Activated CD8-positive, alpha-beta memory T cell treated with anti-CD3 and anti-CD28 coated beads, Interleukin-2, amount 50 U/mL, for 48 hours (primary cell): ENCODE results near the gene HSPA5.
"Not testable (repeated sequence)": the region's sequence is repeated elsewhere in the genome, so short reads cannot be mapped to it uniquely, and the experiment has no call there.

Source experiments
- DNase-seq: peaks from one replicate; pipeline ENCODE4 v3.0.0-alpha.2; 2020

The HSPA5 gene

DNA sequence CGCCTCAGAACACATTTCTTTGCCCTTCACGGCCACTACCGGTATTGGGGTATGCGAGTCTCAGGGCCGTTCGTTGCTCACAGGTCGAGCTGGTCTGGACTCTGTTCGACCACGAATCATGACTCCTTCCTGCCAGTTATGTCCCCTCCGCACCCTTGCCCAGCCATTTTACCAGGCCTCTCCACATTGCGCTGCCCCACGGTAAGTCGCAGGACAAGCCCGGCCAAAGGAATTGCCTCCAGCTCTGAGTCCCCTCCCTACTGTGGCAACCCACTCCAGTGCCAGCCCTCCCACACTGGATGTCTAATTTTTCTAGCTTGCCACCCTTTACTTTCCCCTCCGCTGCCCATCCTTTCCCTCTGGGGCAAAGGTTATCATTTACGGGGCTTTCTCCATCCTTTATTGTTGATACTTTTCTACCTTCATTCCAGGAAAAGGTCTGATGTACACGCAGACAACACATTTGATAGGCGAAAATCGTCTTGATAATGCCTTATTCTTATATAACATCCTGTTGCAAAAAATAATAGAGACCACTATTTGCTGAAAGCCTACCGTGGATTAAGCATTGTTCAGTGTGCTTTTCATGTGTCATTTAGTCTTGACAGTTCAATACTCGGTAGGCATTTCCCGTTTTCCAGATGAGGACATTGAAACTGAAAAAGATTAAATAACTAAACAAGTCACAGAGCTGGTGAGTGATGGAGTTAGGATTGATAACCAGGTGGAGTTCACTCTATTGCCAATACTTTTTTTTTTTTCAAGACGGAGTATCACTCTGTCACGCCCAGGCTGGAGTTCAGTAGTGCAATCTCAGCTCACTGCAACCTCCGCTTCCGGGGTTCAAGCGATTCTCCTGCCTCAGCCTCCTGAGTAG, 958 bp upstream of the HSPA5 start:
- peak; percentile 76 for DNase-seq

DNA sequence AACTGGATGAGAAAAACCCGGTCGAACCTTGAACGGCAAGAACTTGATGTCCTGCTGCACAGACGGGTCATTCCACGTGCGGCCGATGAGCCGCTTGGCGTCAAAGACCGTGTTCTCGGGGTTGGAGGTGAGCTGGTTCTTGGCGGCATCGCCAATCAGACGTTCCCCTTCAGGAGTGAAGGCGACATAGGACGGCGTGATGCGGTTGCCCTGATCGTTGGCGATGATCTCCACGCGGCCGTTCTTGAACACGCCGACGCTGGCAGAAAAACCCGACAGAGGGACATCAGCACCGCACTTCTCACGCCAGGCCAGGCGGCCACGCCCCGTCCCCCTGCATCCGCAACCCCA, 519 bp downstream of the HSPA5 start:
- DNase-seq, result peak; percentile 74

DNA sequence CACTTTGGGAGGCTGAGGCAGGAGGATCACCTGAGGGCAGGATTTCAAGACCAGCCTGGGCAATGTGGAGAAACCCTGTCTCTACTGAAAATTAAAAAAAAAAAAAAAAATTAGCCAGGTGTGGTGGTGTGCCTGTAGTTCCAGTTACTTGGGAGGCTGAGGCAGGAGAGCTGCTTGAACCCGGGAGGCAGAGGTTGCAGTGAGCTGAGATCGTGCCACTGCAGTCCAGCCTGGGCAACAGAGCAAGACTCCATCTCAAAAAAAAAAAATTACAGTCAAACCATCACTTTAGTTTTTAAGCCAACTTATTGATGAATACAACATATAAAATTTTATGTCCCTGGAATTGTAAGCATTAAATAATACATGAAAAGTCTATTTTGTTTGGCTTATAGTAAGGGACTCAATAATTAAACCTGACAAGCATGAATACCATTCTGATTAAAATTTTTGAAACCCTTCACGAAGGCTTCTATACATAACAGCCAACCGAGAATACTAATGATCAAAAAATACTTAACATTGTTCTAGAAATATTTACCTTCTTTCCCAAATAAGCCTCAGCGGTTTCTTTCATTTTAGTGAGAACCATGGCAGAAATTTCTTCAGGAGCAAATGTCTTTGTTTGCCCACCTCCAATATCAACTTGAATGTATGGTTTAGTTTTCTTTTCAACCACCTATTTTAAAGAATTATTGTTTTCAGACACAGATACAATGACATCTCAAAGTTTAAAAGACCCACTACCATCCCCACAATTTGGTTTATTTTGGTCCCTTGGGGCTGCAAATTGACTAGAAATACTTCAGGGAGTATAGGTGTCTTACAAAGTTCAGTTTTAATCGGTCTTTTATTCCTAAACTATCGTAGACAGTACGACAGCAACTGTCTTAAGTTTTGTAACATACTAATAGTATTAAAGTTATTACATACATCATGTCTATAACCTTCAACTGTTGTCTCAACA, 1.2 kb downstream of the HSPA5 start:
- no peak for DNase-seq

DNA sequence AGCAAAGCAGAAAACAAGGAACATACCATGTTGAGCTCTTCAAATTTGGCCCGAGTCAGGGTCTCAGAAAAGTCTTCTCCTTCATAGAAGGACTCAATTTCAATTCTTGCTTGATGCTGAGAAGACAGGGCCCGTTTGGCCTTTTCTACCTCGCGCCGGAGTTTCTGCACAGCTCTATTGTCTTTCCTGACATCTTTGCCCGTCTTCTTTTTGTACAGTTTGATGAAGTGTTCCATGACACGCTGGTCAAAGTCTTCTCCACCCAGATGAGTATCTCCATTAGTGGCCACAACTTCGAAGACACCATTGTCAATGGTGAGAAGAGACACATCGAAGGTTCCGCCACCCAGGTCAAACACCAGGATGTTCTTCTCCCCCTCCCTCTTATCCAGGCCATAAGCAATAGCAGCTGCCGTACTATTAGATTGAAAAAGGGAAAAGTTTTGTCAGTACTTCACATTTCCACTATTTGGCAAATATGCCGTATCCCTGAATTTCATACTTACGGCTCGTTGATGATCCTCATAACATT, 2.2 kb downstream of the HSPA5 start:
- no peak for DNase-seq

DNA sequence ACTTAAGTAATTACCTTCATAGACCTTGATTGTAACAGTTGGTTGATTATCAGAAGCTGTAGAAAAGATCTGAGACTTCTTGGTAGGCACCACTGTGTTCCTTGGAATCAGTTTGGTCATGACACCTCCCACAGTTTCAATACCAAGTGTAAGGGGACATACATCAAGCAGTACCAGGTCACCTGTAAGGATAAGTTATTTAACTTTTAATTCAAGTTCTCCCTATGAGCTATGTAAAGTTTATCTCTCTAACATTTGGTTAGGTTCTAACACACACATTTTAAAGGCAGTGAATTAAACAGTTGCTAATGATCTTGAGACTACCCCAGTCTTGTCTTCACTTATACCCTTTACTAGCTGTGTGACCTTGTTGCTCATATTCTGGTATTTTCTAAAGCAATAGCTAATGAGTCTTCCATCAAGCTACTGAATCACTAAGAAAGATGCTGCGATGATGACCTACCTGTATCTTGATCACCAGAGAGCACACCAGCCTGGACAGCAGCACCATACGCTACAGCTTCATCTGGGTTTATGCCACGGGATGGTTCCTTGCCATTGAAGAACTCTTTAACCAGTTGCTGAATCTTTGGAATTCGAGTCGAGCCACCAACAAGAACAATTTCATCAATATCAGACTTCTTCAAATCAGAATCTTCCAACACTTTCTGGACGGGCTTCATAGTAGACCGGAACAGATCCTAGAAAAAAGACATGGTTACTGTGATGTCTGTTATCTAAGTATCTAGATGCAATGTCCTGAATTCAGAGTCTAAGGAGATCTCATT, 2.8 kb downstream of the HSPA5 start:
- DNase-seq, result no peak

DNA sequence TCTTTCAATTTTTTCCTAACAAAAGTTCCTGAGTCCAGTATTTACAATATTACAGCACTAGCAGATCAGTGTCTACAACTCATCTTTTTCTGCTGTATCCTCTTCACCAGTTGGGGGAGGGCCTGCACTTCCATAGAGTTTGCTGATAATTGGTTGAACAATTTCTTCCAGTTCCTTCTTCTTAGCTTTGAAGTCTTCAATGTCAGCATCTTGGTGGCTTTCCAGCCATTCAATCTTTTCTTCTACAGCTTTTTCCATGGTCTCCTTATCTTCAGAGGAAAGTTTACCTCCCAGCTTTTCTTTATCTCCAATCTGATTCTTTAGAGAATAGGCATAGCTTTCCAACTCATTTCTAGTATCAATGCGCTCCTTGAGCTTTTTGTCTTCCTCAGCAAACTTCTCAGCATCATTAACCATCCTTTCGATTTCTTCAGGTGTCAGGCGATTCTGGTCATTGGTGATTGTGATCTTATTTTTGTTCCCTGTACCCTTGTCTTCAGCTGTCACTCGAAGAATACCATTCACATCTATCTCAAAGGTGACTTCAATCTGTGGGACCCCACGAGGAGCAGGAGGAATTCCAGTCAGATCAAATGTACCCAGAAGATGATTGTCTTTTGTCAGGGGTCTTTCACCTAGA, 4.5 kb downstream of the HSPA5 start:
- DNase-seq, result not testable (repeated sequence)

DNA sequence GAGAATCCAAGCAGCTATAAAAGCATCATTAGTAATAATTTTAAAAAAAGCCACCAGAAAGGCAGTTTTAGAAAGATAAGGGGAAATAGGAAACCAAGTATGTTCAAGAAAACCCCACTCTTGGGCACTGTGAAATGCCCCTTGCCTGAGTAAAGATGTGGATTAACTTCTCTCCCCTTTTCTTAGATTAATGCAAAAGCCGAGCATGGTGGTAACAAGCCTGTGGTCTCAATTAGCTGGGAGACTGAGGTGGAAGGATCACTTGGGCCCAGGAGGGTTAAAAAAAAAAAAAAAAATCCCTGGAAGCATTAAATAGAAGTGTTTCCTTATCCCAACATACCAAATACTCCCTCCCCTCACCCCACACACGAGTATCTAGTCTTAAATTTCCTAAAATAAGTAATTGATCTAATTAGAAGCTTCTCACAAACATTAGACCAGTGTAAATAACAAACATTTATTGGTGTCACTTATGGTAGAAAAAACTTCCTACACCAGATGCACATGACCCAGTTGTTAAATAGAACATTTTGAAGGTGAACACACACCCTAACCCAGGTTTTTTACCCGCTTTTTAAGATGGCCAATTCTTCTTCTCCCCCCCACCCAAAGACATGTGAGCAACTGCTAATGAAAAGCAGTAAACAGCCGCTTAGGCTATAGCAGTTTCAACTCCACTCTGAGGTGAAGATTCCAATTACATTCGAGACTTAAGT, 5.2 kb downstream of the HSPA5 start:
- no peak for DNase-seq

DNA sequence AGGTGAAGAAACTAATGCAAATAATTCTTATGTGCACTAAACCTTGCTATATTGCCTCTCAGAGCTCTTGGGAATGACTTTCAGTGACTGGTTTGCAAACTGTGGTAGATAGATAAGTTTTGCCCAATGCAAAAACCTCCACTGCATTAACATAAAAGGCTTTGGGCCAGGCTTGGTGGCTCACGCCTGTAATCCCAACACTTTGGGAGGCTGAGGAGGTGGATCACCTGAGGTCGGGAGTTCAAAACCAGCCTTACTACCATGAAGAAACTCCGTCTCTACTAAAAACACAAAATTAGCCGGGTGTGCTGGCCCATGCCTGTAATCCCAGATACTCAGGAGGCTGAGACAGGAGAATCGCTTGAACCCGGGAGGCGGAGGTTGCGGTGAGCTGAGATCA, 7.0 kb downstream of the HSPA5 start:
- DNase-seq, result not testable (repeated sequence)

DNA sequence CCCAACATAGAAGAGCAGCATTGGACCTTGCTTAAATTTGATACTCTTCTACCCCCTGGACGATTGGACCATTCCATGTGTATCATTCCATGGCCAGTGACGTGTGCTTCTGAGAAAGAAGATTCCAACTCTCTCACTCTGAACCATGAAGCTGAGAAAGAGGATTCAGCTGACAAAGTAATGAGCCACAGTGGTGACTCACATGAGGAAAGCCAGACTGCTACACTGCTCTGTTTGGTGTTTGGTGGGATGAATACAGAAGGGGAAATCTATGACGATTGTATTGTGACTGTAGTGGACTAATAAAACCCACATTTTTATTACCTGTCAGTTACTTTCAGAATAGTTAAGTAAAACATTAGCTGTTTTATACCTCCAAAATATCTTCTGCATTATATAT, 7.5 kb downstream of the HSPA5 start:
- DNase-seq, result no peak

DNA sequence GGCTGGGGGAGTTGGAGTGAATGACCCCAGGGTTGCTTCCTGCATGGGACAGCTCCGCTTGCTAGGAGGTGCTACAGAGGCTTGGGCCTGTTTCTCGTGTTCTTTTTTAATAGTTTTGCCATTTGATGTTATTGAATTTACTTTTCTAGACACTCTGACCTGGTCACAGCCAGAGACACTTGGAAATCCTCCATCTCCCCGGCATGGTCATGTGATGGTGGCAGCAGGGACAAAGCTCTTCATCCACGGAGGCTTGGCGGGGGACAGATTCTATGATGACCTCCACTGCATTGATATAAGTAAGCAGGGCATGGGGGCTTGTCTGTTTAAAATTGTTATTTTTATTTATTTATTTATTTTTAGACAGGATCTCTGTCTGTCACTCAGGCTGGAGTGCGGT, 13.4 kb downstream of the HSPA5 start:
- no peak for DNase-seq

DNA sequence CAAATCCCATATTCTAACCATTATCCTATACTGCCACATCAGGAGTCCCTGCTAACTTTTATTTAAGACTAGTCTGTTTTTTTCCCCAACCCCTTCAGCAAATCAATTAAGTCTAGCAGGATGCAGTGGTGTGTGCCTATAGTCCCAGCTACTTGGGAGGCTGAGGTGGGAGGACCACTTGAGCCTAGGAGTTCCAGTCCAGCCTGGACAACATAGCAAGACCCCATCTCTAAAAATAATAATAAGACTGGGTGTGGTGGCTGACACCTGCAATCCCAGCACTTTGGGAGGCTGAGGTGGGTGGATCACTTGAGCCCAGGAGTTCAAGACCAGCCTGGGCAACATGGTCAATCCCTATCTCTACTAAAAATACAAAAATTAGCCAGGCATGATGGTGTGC, 16.3 kb downstream of the HSPA5 start:
- not testable (repeated sequence) for DNase-seq

DNA sequence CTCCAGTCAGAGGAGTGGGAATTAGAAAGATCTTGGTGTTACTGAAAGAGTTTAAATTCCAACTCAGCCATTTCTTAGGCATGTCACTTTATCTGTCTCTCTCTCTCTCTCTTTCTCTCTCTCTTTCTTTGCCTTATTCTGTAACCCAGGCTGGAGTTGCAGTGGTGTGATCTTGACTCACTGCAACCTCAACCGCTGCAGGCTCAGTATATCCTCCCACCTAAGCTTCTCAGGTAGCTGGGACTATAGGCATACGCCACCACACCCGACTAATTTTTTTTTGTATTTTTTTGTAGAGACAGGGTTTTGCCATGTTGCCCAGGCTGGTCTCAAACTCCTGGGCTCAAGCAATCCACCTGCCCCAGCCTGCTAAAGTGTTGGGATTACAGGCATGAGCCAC, 22.5 kb downstream of the HSPA5 start:
- no peak for DNase-seq

DNA sequence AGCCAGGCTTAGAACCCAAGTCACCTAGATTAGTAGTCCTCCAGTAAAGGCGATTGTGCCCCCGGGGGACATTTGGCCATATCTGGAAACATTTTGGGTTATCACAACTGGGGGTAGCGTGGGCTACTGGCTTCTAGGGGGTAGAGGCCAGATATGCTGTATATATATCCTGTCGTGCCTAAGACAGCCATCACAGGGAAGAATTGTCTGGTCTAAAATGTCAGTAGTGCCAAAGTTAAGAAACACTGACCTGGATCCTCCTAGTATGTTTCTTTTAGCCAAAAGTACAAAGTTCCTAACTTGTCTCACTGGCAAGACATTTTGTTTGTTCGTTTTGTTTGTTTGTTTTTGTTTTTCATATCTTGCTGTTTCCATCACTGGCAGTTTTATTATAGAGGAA, 27.0 kb downstream of the HSPA5 start:
- no peak for DNase-seq

DNA sequence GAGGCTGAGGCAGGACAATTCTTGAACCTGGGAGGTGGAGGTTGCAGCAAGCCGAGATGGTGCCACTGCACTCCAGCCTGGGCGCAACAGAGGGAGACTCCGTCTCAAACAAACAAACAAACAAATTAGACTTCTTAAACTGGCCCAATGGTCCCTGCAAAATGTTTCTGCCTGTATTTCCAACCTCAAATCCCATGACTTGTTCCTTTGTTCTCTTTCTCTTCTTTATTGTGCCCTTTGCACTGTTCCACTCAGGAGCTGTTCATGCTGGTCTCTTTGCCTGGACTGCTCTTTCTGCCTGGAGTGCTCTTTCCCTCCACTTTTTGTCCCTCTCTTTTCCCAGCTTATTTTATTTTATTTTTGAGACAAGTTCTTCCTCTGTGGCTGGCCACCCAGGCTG, 36.7 kb downstream of the HSPA5 start:
- DNase-seq, result no peak

DNA sequence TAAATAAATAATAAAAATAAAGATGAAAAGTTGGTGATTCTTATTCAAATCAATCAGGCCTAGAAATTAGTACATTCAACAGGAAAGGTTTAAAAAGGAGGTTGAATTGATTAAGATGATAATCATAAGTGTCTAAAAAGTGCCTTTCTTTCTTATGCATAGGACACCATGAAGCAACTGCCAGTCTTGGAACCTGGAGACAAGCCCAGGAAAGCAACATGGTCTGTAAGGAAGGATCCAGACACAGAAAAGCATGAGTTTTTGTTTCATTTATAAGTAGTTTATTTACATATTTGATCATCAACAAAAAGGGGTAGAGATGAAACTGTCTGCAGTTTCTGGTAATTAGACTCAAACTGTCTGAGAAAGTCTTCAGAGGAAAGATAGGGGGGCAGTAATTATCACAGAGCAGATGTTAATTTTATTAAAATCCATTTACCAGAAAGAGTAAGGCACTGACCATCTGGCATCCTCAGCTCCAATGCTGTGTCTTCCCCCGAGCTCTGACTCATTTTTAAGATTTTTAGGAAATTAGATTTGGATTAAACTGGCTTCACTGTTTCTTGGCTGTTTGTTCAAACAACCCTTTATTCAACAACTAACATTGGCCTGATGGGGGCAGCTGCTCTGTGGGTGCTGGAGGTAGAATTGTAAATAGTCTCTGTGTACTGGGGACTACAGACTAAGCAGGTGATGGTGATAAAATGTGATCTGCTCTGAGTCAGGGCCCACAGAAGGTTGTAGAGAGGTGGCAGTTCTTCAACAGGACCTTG, 38.1 kb downstream of the HSPA5 start:
- no peak for DNase-seq

DNA sequence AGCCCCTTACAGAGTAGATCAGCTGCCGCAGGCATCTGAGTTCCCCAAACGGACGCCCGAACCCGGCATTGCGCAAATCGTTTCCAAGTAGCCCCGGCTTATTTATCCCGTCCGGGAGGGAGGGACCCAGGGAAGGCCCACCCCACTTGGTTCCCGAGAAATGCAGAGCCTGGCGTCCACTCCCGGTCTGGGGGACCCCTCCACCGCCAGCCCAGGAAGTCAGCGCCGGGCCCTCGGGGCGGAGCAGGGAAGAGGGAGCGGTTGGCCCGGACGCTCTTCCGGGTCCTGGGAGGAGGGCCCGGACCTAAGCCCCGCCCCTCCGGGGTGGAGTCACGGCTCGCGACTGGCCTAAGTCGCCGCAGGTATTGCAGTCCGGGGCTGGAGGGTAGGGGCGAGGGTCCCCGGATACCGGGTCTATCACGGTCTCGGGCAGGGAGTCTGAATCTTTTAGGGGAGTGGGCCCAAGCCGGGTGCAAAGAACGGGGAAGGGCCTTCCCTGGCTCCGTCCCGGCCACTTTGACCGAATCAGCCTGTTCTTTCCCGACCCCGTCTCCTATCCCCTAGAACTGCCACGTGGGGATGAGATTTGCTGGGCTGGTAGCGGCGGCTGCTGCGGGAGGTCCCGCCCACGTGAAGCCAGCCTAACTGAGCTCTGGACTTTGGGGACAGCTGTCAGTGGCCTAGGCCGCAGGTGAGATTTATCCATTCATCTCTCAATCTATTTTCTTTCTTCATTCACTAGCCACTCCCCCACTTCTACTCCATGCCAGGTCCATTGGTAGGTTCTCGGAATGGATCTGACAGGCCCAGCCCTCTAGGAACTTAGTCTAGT, 40.7 kb downstream of the HSPA5 start, which contains the start of gene RABEPK:
Gene RABEPK (plus strand): TSS at position 327 of the 832 bp plus-strand sequence. CDS start 2,472 bp downstream, outside the sequence.
- DNase-seq, result peak; percentile 96

DNA sequence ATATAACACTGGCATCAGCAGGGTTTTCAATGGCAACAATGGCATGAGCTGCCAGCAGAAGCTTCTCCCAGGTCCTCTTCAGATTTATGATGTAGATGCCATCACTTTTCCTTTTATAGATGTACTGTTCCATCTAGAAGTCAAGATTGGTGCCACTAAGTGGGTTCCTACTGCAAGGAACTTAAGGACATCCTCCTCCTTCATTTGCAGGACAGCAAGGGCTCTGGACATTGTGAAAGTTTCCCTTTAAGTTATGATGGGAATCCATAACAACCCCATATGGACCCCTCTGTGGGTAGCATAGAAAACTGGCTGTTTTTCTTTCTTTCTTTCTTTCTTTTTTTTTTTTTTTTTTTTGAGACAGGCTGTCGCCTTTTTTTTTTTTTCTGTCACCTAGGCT, 45.6 kb downstream of the HSPA5 start:
- not testable (repeated sequence) for DNase-seq

DNA sequence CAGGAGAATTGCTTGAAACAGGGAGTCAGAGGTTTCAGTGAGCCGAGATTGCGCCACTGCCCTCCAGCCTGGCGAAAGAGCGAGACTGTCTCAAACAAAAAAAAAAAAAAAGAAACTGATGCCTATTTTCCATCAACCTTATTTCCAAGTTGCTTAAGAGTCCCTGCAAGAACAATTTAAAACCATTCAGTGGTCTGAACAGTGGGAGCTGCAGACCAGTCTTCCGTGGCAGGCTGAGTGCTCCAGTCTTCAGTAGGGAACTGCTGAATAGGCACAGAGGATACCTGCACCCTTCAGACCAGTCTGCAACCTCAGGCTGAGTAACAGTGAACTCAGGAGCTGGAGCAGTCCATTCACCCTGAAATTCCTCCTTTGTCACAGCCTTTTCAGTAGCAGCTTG, 46.7 kb downstream of the HSPA5 start:
- not testable (repeated sequence) for DNase-seq

DNA sequence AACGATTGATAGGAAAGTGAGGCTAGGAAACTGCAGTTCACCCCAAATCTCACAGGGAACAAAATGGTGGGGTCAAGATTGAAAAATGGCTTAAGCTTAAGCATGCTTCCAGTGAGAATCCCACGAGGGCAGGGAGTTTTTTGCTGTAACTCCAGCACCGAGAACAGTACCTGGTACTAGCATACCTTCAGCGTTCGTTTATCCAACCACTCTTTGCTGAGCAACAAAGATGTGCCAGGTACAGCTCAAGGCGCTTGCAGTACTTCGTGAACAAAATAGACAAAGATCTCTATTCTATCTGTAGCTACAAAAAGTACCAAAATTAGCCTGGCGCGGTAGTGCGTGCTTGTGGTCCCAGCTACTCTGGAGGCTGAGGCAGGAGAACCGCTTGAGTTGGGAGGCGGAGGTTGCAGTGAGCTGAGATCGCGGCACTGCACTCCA, 50.8 kb downstream of the HSPA5 start:
- DNase-seq, result peak; percentile 64
